GM23248 (cell line): ENCODE results near the gene BSPH1.

Source experiments
- EZH2 ChIP-seq: fragments of 200-600 bp; sonication (generic); IDR thresholded peaks from 2 replicates; pipeline ENCODE4 v1.6.1; 2018; ENCODE audit warnings: antibody characterized with exemption, mild to moderate bottlenecking; ENCODE audit not compliant: insufficient read depth, poor library complexity, severe bottlenecking
- EZH2phosphoT487 ChIP-seq: fragments of 200-600 bp; sonication (generic); IDR thresholded peaks from 2 replicates; pipeline ENCODE4 v1.6.1; 2018; ENCODE audit warnings: antibody characterized with exemption, moderate library complexity, mild to moderate bottlenecking, low read depth; ENCODE audit not compliant: insufficient read depth

GRCh38 chr19:48004236-48004635 lies 12.3 kb upstream of the BSPH1 start:
- no peak for TF ChIP-seq EZH2
- TF ChIP-seq EZH2phosphoT487 = no peak
